H1 (cell line): Measurements from ENCODE around the gene C18orf54.

Source experiments
- EZH2 ChIP-seq: fragments of 200-600 bp; sonication (generic); IDR thresholded peaks from 2 replicates; pipeline ENCODE4 v1.7.1; 2012; ENCODE audit warnings: low read depth, mild to moderate bottlenecking, moderate library complexity, low read length, inconsistent platforms; ENCODE audit not compliant: severe bottlenecking
- TEAD4 ChIP-seq: IDR thresholded peaks from 2 replicates; pipeline ENCODE4 v1.6.1; 2012; ENCODE audit warnings: low read depth, low read length, inconsistent platforms, mixed read lengths
- TF ChIP-seq, protein P1 (sequence below): fragments of 300-600 bp; sonication (generic); IDR thresholded peaks from 2 replicates; pipeline ENCODE4 v1.7.1; 2012; ENCODE audit warnings: low read length, moderate library complexity, mild to moderate bottlenecking, inconsistent platforms; ENCODE audit not compliant: insufficient replicate concordance

DNA sequence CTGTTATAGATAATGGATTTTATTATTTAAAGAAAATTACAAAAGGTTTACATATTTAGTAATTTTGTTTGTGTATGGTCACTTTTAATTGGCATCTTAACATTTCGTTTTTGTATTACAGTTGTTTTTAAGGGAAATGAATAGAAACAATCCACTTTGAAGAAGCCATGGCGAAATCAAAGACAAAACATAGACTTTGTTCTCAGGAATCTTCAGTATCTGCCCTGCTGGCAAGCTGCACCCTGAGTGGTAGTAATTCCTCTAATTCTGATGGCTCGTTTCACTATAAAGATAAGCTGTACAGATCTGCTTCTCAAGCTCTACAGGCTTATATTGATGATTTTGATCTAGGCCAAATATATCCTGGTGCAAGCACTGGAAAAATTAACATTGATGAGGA, 2.7 kb downstream of the C18orf54 start:
- TF ChIP-seq EZH2, result no peak
- no peak for TF ChIP-seq TEAD4
- TF ChIP-seq, protein P1, sequence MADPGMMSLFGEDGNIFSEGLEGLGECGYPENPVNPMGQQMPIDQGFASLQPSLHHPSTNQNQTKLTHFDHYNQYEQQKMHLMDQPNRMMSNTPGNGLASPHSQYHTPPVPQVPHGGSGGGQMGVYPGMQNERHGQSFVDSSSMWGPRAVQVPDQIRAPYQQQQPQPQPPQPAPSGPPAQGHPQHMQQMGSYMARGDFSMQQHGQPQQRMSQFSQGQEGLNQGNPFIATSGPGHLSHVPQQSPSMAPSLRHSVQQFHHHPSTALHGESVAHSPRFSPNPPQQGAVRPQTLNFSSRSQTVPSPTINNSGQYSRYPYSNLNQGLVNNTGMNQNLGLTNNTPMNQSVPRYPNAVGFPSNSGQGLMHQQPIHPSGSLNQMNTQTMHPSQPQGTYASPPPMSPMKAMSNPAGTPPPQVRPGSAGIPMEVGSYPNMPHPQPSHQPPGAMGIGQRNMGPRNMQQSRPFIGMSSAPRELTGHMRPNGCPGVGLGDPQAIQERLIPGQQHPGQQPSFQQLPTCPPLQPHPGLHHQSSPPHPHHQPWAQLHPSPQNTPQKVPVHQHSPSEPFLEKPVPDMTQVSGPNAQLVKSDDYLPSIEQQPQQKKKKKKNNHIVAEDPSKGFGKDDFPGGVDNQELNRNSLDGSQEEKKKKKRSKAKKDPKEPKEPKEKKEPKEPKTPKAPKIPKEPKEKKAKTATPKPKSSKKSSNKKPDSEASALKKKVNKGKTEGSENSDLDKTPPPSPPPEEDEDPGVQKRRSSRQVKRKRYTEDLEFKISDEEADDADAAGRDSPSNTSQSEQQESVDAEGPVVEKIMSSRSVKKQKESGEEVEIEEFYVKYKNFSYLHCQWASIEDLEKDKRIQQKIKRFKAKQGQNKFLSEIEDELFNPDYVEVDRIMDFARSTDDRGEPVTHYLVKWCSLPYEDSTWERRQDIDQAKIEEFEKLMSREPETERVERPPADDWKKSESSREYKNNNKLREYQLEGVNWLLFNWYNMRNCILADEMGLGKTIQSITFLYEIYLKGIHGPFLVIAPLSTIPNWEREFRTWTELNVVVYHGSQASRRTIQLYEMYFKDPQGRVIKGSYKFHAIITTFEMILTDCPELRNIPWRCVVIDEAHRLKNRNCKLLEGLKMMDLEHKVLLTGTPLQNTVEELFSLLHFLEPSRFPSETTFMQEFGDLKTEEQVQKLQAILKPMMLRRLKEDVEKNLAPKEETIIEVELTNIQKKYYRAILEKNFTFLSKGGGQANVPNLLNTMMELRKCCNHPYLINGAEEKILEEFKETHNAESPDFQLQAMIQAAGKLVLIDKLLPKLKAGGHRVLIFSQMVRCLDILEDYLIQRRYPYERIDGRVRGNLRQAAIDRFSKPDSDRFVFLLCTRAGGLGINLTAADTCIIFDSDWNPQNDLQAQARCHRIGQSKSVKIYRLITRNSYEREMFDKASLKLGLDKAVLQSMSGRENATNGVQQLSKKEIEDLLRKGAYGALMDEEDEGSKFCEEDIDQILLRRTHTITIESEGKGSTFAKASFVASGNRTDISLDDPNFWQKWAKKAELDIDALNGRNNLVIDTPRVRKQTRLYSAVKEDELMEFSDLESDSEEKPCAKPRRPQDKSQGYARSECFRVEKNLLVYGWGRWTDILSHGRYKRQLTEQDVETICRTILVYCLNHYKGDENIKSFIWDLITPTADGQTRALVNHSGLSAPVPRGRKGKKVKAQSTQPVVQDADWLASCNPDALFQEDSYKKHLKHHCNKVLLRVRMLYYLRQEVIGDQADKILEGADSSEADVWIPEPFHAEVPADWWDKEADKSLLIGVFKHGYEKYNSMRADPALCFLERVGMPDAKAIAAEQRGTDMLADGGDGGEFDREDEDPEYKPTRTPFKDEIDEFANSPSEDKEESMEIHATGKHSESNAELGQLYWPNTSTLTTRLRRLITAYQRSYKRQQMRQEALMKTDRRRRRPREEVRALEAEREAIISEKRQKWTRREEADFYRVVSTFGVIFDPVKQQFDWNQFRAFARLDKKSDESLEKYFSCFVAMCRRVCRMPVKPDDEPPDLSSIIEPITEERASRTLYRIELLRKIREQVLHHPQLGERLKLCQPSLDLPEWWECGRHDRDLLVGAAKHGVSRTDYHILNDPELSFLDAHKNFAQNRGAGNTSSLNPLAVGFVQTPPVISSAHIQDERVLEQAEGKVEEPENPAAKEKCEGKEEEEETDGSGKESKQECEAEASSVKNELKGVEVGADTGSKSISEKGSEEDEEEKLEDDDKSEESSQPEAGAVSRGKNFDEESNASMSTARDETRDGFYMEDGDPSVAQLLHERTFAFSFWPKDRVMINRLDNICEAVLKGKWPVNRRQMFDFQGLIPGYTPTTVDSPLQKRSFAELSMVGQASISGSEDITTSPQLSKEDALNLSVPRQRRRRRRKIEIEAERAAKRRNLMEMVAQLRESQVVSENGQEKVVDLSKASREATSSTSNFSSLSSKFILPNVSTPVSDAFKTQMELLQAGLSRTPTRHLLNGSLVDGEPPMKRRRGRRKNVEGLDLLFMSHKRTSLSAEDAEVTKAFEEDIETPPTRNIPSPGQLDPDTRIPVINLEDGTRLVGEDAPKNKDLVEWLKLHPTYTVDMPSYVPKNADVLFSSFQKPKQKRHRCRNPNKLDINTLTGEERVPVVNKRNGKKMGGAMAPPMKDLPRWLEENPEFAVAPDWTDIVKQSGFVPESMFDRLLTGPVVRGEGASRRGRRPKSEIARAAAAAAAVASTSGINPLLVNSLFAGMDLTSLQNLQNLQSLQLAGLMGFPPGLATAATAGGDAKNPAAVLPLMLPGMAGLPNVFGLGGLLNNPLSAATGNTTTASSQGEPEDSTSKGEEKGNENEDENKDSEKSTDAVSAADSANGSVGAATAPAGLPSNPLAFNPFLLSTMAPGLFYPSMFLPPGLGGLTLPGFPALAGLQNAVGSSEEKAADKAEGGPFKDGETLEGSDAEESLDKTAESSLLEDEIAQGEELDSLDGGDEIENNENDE, result no peak
